GM23338 (cell line): Measurements from ENCODE around the gene PRKCQ. TPM values are rescaled to one million over a fixed set of nuclear protein-coding genes. Genes with fewer than 3 reads are reported as not detected.
A peak's percentile ranks its signal among the peaks of the same experiment; 100 is the strongest.
"Not testable (repeated sequence)": the region's sequence is repeated elsewhere in the genome, so short reads cannot be mapped to it uniquely, and the experiment has no call there.

Experiments used
- ATAC-seq: fragments of 200-7000 bp; cut with Tn5 transposase; 3 replicates; pipeline ENCODE4 v1.9.1; 2020
- DNase-seq: peaks from one replicate; pipeline ENCODE4 v3.0.0-alpha.2; 2015; ENCODE audit warnings: low spot score
- H2AFZ ChIP-seq: fragments of 200-600 bp; sonication (generic); 2 replicates; pipeline ENCODE4 v1.8.0; 2016; ENCODE audit warnings: antibody characterized with exemption, mild to moderate bottlenecking, moderate library complexity
- H3F3A ChIP-seq: fragments of 200-600 bp; sonication (generic); replicated peaks from 2 replicates; pipeline ENCODE4 v1.8.0; 2017; ENCODE audit warnings: antibody characterized with exemption, mixed run types, low read depth
- H3K27ac ChIP-seq: fragments of 200-600 bp; sonication (generic); 2 replicates; pipeline ENCODE4 v1.6.1; 2016; ENCODE audit warnings: low read depth
- H3K27me3 ChIP-seq: fragments of 200-600 bp; sonication (generic); 2 replicates; pipeline ENCODE4 v1.8.0; 2016; ENCODE audit warnings: mild to moderate bottlenecking, mixed run types, moderate library complexity; ENCODE audit not compliant: insufficient read depth
- H3K36me3 ChIP-seq: fragments of 200-600 bp; sonication (generic); 2 replicates; pipeline ENCODE4 v1.8.0; 2016; ENCODE audit warnings: mild to moderate bottlenecking; ENCODE audit not compliant: insufficient read depth
- H3K4me1 ChIP-seq: fragments of 200-600 bp; sonication (generic); 2 replicates; pipeline ENCODE4 v1.8.0; 2016; ENCODE audit warnings: mild to moderate bottlenecking, moderate library complexity; ENCODE audit not compliant: insufficient read depth
- H3K4me2 ChIP-seq: fragments of 200-600 bp; sonication (generic); 2 replicates; pipeline ENCODE4 v1.7.1; 2017; ENCODE audit warnings: mixed run types
- H3K4me3 ChIP-seq: fragments of 200-600 bp; sonication (generic); 2 replicates; pipeline ENCODE4 v1.6.1; 2016; ENCODE audit warnings: mixed run types
- H3K79me2 ChIP-seq: fragments of 200-600 bp; sonication (generic); replicated peaks from 2 replicates; pipeline ENCODE4 v1.8.0; 2017; ENCODE audit warnings: mild to moderate bottlenecking; ENCODE audit not compliant: insufficient read depth
- H3K9me2 ChIP-seq: fragments of 200-600 bp; sonication (generic); 2 replicates; pipeline ENCODE4 v1.8.0; 2017; ENCODE audit not compliant: insufficient read depth
- H4K20me1 ChIP-seq: fragments of 200-600 bp; sonication (generic); replicated peaks from 2 replicates; pipeline ENCODE4 v1.8.0; 2017; ENCODE audit warnings: mild to moderate bottlenecking; ENCODE audit not compliant: insufficient read depth
- H3K27ac Mint-ChIP-seq: 2 replicates; pipeline ENCODE4 v1.8.0; 2020; ENCODE audit warnings: inconsistent platforms, mild to moderate bottlenecking, moderate library complexity, mixed read lengths
- H3K27me3 Mint-ChIP-seq: 3 replicates; pipeline ENCODE4 v1.8.0; 2022; ENCODE audit warnings: low read depth, mild to moderate bottlenecking, moderate library complexity, mixed read lengths, inconsistent platforms; ENCODE audit not compliant: insufficient read depth, poor library complexity
- H3K36me3 Mint-ChIP-seq: 3 replicates; pipeline ENCODE4 v1.8.0; 2021; ENCODE audit warnings: low read depth, mild to moderate bottlenecking, inconsistent platforms, moderate library complexity, mixed read lengths
- H3K4me1 Mint-ChIP-seq: 3 replicates; pipeline ENCODE4 v1.8.0; 2020; ENCODE audit warnings: mild to moderate bottlenecking, inconsistent platforms, mixed read lengths
- H3K4me3 Mint-ChIP-seq: 3 replicates; pipeline ENCODE4 v1.8.0; 2021; ENCODE audit warnings: moderate library complexity, mild to moderate bottlenecking, inconsistent platforms, mixed read lengths
- H3K9me3 Mint-ChIP-seq: 3 replicates; pipeline ENCODE4 v1.8.0; 2020; ENCODE audit warnings: moderate library complexity, mild to moderate bottlenecking, inconsistent platforms, mixed read lengths
- CREB1 ChIP-seq: fragments of 250-450 bp; sonication (Bioruptor Pico); IDR thresholded peaks from 2 replicates; pipeline ENCODE4 v1.5.0; 2020; ENCODE audit warnings: low read depth, mild to moderate bottlenecking, moderate library complexity
- CTCF ChIP-seq, 2 experiments: fragments of 200-600 bp in 1 of 2; sonication (generic) in 1 of 2; conservative IDR thresholded peaks; 2 replicates each; pipeline versions ENCODE4 v1.5.1 to v1.6.1; 2016 to 2017; ENCODE audit warnings: antibody characterized with exemption in 2 of 2, low read depth in 2 of 2, mild to moderate bottlenecking in 2 of 2, moderate library complexity in 1 of 2
- NANOG ChIP-seq: IDR thresholded peaks from 2 replicates; pipeline ENCODE4 v1.6.1; 2016; ENCODE audit warnings: antibody characterized with exemption, borderline replicate concordance
- POLR2AphosphoS5 ChIP-seq: IDR thresholded peaks from 2 replicates; pipeline ENCODE4 v1.6.1; 2016; ENCODE audit warnings: antibody characterized with exemption, low read depth
- STAT1 ChIP-seq: IDR thresholded peaks from one replicate; pipeline ENCODE4 v1.6.1; 2016; ENCODE audit warnings: antibody characterized with exemption; ENCODE audit not compliant: unreplicated experiment
- polyA plus RNA-seq: library from polyadenylated mRNA; unstranded; fragments of >200 nt; fragmentation: Nextera tagmentation; extraction: Ambion mirVana; gene quantifications from 2 replicates; pipeline ENCODE4 v1.2.1, GENCODE V29; 2016
- total RNA-seq: library from RNA; depleted of rRNA; stranded (reverse); fragments of >200 nt; shearing (Covaris generic); gene quantifications from 2 replicates; pipeline ENCODE4 v1.2.3, GENCODE V29; 2014
- TF ChIP-seq, protein P1 (sequence below): fragments of 250-450 bp; sonication (Bioruptor Pico); IDR thresholded peaks from 2 replicates; pipeline ENCODE4 v1.5.0; 2020; ENCODE audit warnings: mild to moderate bottlenecking, moderate library complexity

PRKCQ gene
- total and polyA plus RNA-seq, 2 experiments from 2014 or later, result 12.6 to 28.5 TPM

GRCh38 chr10:6445671-6446316, 134.3 kb downstream of the PRKCQ start:
- Histone ChIP-seq H3K36me3 (peaks cover 5% of the 10 kb centered on the region; the same call in 1 of the 2 replicates), H4K20me1 (no peaks in the 10 kb centered on the region), H3K79me2 (no peaks in the 10 kb centered on the region), H3K4me2 (no peak overlapping the region), H3K27ac (no peak overlapping the region), H3K4me3 (no peak overlapping the region), H3K27me3 (no peaks in the 10 kb centered on the region), H2AFZ (no peak overlapping the region), H3K4me1 (no peaks in the 10 kb centered on the region), H3K9me2 (no peaks in the 10 kb centered on the region), H3F3A (no peaks in the 10 kb centered on the region)
- ATAC-seq, result peak; percentile 45
- Mint-ChIP-seq H3K27ac (no peak overlapping the region), H3K4me1 (no peaks in the 10 kb centered on the region; the same call in 2 of the 3 replicates), H3K27me3 (peaks cover 4% of the 10 kb centered on the region), H3K4me3 (no peak overlapping the region), H3K9me3 (no peaks in the 10 kb centered on the region; the same call in 2 of the 3 replicates), H3K36me3 (peaks cover 2% of the 10 kb centered on the region; the same call in 2 of the 3 replicates)
- DNase-seq, result peak; percentile 70
- TF ChIP-seq STAT1, result no peak
- TF ChIP-seq CTCF (conservative IDR thresholded peaks at IDR 0.05; ENCODE audit: low read depth in 2 of 2), result peak; percentile 67 to 68

GRCh38 chr10:6439875-6440274, 140.2 kb downstream of the PRKCQ start:
- not testable (repeated sequence) for H3K4me3 ChIP-seq, H4K20me1 ChIP-seq, H3K27me3 Mint-ChIP-seq, H3K4me1 Mint-ChIP-seq, ATAC-seq, DNase-seq, H3K4me3 Mint-ChIP-seq, H3K27me3 ChIP-seq, H3K4me2 ChIP-seq, H2AFZ ChIP-seq, H3K27ac ChIP-seq, H3K9me2 ChIP-seq, H3K27ac Mint-ChIP-seq, H3K36me3 ChIP-seq, H3K9me3 Mint-ChIP-seq, H3K4me1 ChIP-seq, H3F3A ChIP-seq, H3K79me2 ChIP-seq
- H3K36me3 Mint-ChIP-seq, result peaks cover 14% of the 10 kb centered on the region

DNA sequence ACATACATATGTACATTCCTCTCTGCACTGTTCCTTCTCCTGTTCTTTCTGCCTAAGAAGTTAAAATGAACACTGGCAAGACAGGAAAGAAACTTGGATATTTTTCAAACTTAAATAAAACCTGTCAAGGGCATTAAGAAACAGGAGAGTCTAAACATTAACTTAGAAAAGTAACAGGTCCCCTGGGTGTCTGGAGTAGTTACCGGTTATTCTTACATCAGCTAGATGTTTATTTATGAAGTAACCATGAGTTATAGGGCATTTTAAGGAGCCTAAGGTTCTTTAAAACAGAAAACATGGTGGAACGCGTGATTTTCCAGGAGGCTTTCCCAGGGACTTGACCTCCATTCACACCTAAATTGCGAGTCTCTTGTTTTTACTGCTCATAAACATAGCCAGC, 148.2 kb downstream of the PRKCQ start:
- Mint-ChIP-seq H3K27me3 (no peaks in the 10 kb centered on the region), H3K4me1 (no peaks in the 10 kb centered on the region), H3K36me3 (peaks cover 9% of the 10 kb centered on the region; the same call in 2 of the 3 replicates), H3K27ac (no peak overlapping the region), H3K4me3 (no peak overlapping the region), H3K9me3 (no peaks in the 10 kb centered on the region)
- Histone ChIP-seq H3K9me2 (no peaks in the 10 kb centered on the region), H2AFZ (no peak overlapping the region), H3K27ac (no peak overlapping the region), H3K4me2 (no peak overlapping the region), H3F3A (no peaks in the 10 kb centered on the region), H3K36me3 (no peaks in the 10 kb centered on the region), H3K27me3 (no peaks in the 10 kb centered on the region), H4K20me1 (0 out of 2 replicates have a peak, but pooled peaks cover 4% of the 10 kb centered on the region), H3K79me2 (no peaks in the 10 kb centered on the region), H3K4me3 (no peak overlapping the region), H3K4me1 (no peaks in the 10 kb centered on the region)
- no peak for ATAC-seq
- no peak for DNase-seq
- no peak for TF ChIP-seq POLR2AphosphoS5
- TF ChIP-seq, protein P1, sequence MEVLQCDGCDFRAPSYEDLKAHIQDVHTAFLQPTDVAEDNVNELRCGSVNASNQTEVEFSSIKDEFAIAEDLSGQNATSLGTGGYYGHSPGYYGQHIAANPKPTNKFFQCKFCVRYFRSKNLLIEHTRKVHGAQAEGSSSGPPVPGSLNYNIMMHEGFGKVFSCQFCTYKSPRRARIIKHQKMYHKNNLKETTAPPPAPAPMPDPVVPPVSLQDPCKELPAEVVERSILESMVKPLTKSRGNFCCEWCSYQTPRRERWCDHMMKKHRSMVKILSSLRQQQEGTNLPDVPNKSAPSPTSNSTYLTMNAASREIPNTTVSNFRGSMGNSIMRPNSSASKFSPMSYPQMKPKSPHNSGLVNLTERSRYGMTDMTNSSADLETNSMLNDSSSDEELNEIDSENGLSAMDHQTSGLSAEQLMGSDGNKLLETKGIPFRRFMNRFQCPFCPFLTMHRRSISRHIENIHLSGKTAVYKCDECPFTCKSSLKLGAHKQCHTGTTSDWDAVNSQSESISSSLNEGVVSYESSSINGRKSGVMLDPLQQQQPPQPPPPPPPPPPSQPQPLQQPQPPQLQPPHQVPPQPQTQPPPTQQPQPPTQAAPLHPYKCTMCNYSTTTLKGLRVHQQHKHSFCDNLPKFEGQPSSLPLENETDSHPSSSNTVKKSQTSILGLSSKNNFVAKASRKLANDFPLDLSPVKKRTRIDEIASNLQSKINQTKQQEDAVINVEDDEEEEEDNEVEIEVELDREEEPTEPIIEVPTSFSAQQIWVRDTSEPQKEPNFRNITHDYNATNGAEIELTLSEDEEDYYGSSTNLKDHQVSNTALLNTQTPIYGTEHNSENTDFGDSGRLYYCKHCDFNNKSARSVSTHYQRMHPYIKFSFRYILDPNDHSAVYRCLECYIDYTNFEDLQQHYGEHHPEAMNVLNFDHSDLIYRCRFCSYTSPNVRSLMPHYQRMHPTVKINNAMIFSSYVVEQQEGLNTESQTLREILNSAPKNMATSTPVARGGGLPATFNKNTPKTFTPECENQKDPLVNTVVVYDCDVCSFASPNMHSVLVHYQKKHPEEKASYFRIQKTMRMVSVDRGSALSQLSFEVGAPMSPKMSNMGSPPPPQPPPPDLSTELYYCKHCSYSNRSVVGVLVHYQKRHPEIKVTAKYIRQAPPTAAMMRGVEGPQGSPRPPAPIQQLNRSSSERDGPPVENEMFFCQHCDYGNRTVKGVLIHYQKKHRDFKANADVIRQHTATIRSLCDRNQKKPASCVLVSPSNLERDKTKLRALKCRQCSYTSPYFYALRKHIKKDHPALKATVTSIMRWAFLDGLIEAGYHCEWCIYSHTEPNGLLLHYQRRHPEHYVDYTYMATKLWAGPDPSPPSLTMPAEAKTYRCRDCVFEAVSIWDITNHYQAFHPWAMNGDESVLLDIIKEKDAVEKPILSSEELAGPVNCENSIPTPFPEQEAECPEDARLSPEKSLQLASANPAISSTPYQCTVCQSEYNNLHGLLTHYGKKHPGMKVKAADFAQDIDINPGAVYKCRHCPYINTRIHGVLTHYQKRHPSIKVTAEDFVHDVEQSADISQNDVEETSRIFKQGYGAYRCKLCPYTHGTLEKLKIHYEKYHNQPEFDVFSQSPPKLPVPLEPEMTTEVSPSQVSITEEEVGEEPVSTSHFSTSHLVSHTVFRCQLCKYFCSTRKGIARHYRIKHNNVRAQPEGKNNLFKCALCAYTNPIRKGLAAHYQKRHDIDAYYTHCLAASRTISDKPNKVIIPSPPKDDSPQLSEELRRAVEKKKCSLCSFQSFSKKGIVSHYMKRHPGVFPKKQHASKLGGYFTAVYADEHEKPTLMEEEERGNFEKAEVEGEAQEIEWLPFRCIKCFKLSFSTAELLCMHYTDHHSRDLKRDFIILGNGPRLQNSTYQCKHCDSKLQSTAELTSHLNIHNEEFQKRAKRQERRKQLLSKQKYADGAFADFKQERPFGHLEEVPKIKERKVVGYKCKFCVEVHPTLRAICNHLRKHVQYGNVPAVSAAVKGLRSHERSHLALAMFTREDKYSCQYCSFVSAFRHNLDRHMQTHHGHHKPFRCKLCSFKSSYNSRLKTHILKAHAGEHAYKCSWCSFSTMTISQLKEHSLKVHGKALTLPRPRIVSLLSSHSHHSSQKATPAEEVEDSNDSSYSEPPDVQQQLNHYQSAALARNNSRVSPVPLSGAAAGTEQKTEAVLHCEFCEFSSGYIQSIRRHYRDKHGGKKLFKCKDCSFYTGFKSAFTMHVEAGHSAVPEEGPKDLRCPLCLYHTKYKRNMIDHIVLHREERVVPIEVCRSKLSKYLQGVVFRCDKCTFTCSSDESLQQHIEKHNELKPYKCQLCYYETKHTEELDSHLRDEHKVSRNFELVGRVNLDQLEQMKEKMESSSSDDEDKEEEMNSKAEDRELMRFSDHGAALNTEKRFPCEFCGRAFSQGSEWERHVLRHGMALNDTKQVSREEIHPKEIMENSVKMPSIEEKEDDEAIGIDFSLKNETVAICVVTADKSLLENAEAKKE (CRISPR knock-in tag), result no peak
- TF ChIP-seq CTCF (conservative IDR thresholded peaks at IDR 0.05; ENCODE audit: low read depth in 2 of 2), result no peak
- TF ChIP-seq NANOG, result no peak
- no peak for TF ChIP-seq CREB1
